ENCODE measurements around the gene SCAF1. TPM values are rescaled to one million over a fixed set of nuclear protein-coding genes. Genes with fewer than 3 reads are reported as not detected.

SCAF1 gene
- total and polyA plus RNA-seq, 10 of the 15 experiments (the other 5 are each of a cell fraction or from before 2014, with no cell fraction given), result 0.18 to 77.0 (median 5.3) TPM

DNA sequence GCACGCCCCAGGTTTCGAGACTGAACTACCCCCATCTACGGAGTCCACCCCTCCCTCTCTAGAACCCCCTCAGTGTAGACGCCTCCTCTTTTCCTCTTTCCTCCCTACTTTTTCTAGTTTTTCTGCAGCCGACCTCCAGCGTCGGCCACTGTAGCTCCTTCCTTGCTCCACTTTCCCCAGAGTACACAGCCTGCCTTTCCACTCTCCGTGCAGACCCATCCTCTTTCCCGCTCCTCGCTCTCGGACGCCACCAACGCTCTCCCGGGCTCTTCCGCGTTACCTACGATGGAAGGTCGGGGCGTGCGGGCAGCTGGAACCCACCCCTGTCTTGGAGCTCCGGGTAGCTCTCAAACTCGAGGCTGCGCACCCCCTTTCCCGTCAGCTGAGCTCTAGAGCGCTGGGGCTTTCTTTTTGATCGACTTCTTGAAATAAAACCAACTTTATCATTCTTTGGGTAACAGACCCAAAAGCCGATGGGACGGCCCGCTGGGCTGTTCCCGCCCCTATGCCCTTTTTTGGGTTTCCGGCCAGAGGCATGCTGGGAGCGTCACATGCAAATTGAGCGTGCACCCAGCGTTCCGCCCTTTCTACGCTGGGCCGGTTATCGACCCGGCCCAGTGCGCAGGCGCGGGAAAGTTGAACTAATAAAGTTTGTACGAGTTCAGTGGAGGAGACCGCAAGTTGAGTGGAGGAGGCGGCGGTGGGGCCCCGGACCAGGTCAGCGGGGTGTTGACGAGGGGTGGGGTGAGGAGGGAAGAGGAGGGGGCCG lies 23.5 kb downstream of the SCAF1 start, which contains the start of the genes BCL2L12 and IRF3 (continued):
- TF ChIP-seq, protein P1, sequence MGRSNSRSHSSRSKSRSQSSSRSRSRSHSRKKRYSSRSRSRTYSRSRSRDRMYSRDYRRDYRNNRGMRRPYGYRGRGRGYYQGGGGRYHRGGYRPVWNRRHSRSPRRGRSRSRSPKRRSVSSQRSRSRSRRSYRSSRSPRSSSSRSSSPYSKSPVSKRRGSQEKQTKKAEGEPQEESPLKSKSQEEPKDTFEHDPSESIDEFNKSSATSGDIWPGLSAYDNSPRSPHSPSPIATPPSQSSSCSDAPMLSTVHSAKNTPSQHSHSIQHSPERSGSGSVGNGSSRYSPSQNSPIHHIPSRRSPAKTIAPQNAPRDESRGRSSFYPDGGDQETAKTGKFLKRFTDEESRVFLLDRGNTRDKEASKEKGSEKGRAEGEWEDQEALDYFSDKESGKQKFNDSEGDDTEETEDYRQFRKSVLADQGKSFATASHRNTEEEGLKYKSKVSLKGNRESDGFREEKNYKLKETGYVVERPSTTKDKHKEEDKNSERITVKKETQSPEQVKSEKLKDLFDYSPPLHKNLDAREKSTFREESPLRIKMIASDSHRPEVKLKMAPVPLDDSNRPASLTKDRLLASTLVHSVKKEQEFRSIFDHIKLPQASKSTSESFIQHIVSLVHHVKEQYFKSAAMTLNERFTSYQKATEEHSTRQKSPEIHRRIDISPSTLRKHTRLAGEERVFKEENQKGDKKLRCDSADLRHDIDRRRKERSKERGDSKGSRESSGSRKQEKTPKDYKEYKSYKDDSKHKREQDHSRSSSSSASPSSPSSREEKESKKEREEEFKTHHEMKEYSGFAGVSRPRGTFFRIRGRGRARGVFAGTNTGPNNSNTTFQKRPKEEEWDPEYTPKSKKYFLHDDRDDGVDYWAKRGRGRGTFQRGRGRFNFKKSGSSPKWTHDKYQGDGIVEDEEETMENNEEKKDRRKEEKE (IDR thresholded peaks at IDR 0.05), result no peak
- no peak for TF ChIP-seq MEF2A (IDR thresholded peaks at IDR 0.05; ENCODE audit: insufficient read depth, low read depth, low read length)
- no peak for TF ChIP-seq TARDBP (IDR thresholded peaks at IDR 0.05; ENCODE audit: borderline replicate concordance)
- peak; percentile 63; the same call in 1 of the 2 replicates for TF ChIP-seq SMAD5 (IDR thresholded peaks at IDR 0.05; ENCODE audit: low read depth)
- TF ChIP-seq, protein P2, sequence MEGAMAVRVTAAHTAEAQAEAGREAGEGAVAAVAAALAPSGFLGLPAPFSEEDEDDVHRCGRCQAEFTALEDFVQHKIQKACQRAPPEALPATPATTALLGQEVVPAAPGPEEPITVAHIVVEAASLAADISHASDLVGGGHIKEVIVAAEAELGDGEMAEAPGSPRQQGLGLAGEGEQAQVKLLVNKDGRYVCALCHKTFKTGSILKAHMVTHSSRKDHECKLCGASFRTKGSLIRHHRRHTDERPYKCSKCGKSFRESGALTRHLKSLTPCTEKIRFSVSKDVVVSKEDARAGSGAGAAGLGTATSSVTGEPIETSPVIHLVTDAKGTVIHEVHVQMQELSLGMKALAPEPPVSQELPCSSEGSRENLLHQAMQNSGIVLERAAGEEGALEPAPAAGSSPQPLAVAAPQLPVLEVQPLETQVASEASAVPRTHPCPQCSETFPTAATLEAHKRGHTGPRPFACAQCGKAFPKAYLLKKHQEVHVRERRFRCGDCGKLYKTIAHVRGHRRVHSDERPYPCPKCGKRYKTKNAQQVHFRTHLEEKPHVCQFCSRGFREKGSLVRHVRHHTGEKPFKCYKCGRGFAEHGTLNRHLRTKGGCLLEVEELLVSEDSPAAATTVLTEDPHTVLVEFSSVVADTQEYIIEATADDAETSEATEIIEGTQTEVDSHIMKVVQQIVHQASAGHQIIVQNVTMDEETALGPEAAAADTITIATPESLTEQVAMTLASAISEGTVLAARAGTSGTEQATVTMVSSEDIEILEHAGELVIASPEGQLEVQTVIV (IDR thresholded peaks at IDR 0.05; ENCODE audit: borderline replicate concordance, partially characterized antibody), result no peak
- TF ChIP-seq ZNF274 (IDR thresholded peaks at IDR 0.05; ENCODE audit: insufficient read depth, insufficient read length), result no peak
- TF ChIP-seq HDGF (IDR thresholded peaks at IDR 0.05), result no peak
- no peak for TF ChIP-seq SREBF2 (IDR thresholded peaks at IDR 0.05; ENCODE audit: low read length)
- 0 out of 2 replicates have a peak, but pooled peaks have one; percentile 17 for TF ChIP-seq RB1 (IDR thresholded peaks at IDR 0.05; ENCODE audit: borderline replicate concordance)
- TF ChIP-seq POLR2A (IDR thresholded peaks at IDR 0.05; ENCODE audit: low read depth, low read length), result peak; percentile 74
- peak; percentile 83 for TF ChIP-seq RUNX3 (IDR thresholded peaks at IDR 0.05; ENCODE audit: low read length)
- TF ChIP-seq POU2F2 (IDR thresholded peaks at IDR 0.05; ENCODE audit: borderline replicate concordance, low read depth, low read length), result peak; percentile 99
- TF ChIP-seq, protein P3, sequence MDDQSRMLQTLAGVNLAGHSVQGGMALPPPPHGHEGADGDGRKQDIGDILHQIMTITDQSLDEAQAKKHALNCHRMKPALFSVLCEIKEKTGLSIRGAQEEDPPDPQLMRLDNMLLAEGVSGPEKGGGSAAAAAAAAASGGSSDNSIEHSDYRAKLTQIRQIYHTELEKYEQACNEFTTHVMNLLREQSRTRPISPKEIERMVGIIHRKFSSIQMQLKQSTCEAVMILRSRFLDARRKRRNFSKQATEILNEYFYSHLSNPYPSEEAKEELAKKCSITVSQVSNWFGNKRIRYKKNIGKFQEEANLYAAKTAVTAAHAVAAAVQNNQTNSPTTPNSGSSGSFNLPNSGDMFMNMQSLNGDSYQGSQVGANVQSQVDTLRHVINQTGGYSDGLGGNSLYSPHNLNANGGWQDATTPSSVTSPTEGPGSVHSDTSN (IDR thresholded peaks at IDR 0.05; ENCODE audit: insufficient replicate concordance, low read depth, low read length), result no peak
- TF ChIP-seq CBFB (IDR thresholded peaks at IDR 0.05; ENCODE audit: low read depth), result peak; percentile 76
- TF ChIP-seq MTA2 (IDR thresholded peaks at IDR 0.05; ENCODE audit: low read depth), result peak; percentile 11; the same call in 1 of the 2 replicates
- TF ChIP-seq, protein P4, sequence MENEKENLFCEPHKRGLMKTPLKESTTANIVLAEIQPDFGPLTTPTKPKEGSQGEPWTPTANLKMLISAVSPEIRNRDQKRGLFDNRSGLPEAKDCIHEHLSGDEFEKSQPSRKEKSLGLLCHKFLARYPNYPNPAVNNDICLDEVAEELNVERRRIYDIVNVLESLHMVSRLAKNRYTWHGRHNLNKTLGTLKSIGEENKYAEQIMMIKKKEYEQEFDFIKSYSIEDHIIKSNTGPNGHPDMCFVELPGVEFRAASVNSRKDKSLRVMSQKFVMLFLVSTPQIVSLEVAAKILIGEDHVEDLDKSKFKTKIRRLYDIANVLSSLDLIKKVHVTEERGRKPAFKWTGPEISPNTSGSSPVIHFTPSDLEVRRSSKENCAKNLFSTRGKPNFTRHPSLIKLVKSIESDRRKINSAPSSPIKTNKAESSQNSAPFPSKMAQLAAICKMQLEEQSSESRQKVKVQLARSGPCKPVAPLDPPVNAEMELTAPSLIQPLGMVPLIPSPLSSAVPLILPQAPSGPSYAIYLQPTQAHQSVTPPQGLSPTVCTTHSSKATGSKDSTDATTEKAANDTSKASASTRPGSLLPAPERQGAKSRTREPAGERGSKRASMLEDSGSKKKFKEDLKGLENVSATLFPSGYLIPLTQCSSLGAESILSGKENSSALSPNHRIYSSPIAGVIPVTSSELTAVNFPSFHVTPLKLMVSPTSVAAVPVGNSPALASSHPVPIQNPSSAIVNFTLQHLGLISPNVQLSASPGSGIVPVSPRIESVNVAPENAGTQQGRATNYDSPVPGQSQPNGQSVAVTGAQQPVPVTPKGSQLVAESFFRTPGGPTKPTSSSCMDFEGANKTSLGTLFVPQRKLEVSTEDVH (IDR thresholded peaks at IDR 0.05; ENCODE audit: low read depth, partially characterized antibody), result no peak
- no peak for TF ChIP-seq TCF7 (IDR thresholded peaks at IDR 0.05; ENCODE audit: borderline replicate concordance)
- TF ChIP-seq, protein P5, sequence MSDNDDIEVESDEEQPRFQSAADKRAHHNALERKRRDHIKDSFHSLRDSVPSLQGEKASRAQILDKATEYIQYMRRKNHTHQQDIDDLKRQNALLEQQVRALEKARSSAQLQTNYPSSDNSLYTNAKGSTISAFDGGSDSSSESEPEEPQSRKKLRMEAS (IDR thresholded peaks at IDR 0.05; ENCODE audit: low read depth, low read length), result no peak; the same call in 1 of the 2 replicates
- no peak for TF ChIP-seq PML (IDR thresholded peaks at IDR 0.05; ENCODE audit: low read length)
- TF ChIP-seq, protein P6, sequence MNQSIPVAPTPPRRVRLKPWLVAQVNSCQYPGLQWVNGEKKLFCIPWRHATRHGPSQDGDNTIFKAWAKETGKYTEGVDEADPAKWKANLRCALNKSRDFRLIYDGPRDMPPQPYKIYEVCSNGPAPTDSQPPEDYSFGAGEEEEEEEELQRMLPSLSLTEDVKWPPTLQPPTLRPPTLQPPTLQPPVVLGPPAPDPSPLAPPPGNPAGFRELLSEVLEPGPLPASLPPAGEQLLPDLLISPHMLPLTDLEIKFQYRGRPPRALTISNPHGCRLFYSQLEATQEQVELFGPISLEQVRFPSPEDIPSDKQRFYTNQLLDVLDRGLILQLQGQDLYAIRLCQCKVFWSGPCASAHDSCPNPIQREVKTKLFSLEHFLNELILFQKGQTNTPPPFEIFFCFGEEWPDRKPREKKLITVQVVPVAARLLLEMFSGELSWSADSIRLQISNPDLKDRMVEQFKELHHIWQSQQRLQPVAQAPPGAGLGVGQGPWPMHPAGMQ (IDR thresholded peaks at IDR 0.05; ENCODE audit: borderline replicate concordance), result no peak
